ENCODE data around the gene FNDC5. TPM values are rescaled to one million over a fixed set of nuclear protein-coding genes. Genes with fewer than 3 reads are reported as not detected.

Gene FNDC5
- total RNA-seq, 1 donor from 2014 or later = 9.6 TPM

DNA sequence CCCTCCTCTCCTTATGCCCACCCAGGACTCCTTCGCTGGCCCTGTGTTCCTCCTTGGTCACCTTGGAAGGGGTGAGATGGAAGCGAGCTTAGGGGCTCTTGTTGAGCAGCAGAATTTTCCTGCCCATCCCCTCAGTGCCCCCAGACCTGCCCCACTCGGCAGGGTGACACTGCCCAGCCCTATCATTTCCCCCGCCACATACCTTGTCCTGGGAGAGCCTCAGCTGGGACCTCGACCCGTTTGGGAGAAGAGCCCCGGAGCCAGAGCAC lies 1.4 kb upstream of the FNDC5 start:
- no peak overlapping the region for H3K27ac Mint-ChIP-seq
- Histone ChIP-seq H4K20me1 (ENCODE audit: low read depth) (no peaks in the 10 kb centered on the region), H3K27me3 (peaks cover 18% of the 10 kb centered on the region), H3F3A (ENCODE audit: low read depth) (peaks cover 40% of the 10 kb centered on the region), H2AFZ (replicated peaks) (peak overlapping the region; percentile 6), H3K4me2 (peak overlapping the region; percentile 84), H3K9me3 (ENCODE audit: low read depth) (no peaks in the 10 kb centered on the region), H3K79me2 (ENCODE audit: low read depth) (no peaks in the 10 kb centered on the region), H3K36me3 (no peaks in the 10 kb centered on the region), H3K4me1 (peaks cover 39% of the 10 kb centered on the region), H3K4me3 (peak overlapping the region; percentile 2), H3K27ac (no peak overlapping the region), H3K9ac (no peak overlapping the region)
- peak overlapping the region; percentile 83 for H3K4me3 Mint-ChIP-seq
- peaks cover 40% of the 10 kb centered on the region for H3K4me1 Mint-ChIP-seq
- no peak for TF ChIP-seq CTCF (IDR thresholded peaks at IDR 0.05)
- TF ChIP-seq EZH2 (IDR thresholded peaks at IDR 0.05) = no peak
- TF ChIP-seq EZH2phosphoT487 (IDR thresholded peaks at IDR 0.05) = no peak
- peaks cover 31% of the 10 kb centered on the region for H3K27me3 Mint-ChIP-seq (ENCODE audit: insufficient read depth, low read depth)
- no peak for DNase-seq (ENCODE audit: low spot score)
- H3K36me3 Mint-ChIP-seq = no peaks in the 10 kb centered on the region
- H3K9me3 Mint-ChIP-seq = no peaks in the 10 kb centered on the region

- Histone ChIP-seq H3K36me3 (no peaks in the 10 kb centered on the region), H3K9me3 (ENCODE audit: low read depth) (no peaks in the 10 kb centered on the region), H3K79me2 (ENCODE audit: low read depth) (no peaks in the 10 kb centered on the region), H3K4me2 (peak overlapping the region; percentile 84), H2AFZ (replicated peaks) (peak overlapping the region; percentile 68), H4K20me1 (ENCODE audit: low read depth) (no peaks in the 10 kb centered on the region), H3K9ac (no peak overlapping the region), H3K4me3 (peak overlapping the region; percentile 58), H3K4me1 (peaks cover 33% of the 10 kb centered on the region), H3F3A (ENCODE audit: low read depth) (peaks cover 39% of the 10 kb centered on the region), H3K27me3 (peaks cover 18% of the 10 kb centered on the region), H3K27ac (no peak overlapping the region)
- Mint-ChIP-seq H3K9me3 (no peaks in the 10 kb centered on the region), H3K27ac (no peak overlapping the region), H3K4me3 (peak overlapping the region; percentile 83), H3K36me3 (no peaks in the 10 kb centered on the region), H3K27me3 (ENCODE audit: insufficient read depth, low read depth) (peaks cover 31% of the 10 kb centered on the region), H3K4me1 (peaks cover 40% of the 10 kb centered on the region)
- peak; percentile 76 for DNase-seq (ENCODE audit: low spot score)
- TF ChIP-seq CTCF (IDR thresholded peaks at IDR 0.05) = no peak
- no peak for TF ChIP-seq EZH2 (IDR thresholded peaks at IDR 0.05)
- no peak for TF ChIP-seq EZH2phosphoT487 (IDR thresholded peaks at IDR 0.05)
These were observed 866 bp upstream of the FNDC5 start for GRCh38 chr1:32871364-32872191.

DNA sequence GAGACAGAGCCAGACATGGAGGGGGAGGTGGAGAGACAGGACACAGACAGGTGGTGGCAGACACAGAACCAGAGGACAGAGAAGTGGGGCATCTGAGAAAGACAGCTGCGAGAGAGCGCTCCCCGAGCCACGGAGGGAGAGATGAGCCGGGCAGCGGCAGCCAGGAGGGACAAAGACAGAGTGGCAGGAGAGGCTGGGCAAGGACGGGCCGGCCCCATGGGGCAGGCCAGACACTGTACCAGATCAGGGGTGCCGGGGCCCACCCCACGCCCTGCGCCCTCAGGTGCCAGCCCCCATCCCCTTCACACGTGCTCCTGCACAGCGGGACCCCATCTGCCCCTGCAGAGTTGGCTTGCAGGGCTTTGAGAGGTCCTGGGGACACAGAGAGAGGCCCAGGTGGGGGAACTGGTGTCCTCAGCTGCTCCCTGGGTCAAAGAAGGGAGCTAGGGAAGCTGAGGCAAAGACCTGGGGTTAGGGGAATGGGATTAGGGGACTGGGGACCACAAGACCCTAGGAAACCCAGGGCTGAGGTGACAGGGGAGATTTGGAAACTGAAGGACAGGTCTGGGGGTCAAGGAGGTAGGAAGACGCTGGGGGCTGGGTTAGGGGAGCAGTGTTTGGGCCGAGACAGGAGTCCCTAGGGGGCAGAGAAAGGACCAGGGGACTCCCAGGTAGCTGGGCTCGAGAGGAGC lies 643 bp downstream of the FNDC5 start:
- Histone ChIP-seq H3K9me3 (ENCODE audit: low read depth) (no peaks in the 10 kb centered on the region), H3K4me1 (peaks cover 28% of the 10 kb centered on the region), H3K36me3 (no peaks in the 10 kb centered on the region), H3K27ac (no peak overlapping the region), H3K27me3 (peaks cover 18% of the 10 kb centered on the region), H4K20me1 (ENCODE audit: low read depth) (no peaks in the 10 kb centered on the region), H3K4me3 (peak overlapping the region; percentile 50), H2AFZ (replicated peaks) (peak overlapping the region; percentile 65), H3K9ac (no peak overlapping the region), H3F3A (ENCODE audit: low read depth) (peaks cover 35% of the 10 kb centered on the region), H3K79me2 (ENCODE audit: low read depth) (no peaks in the 10 kb centered on the region), H3K4me2 (peak overlapping the region; percentile 89)
- Mint-ChIP-seq H3K27me3 (ENCODE audit: insufficient read depth, low read depth) (peaks cover 28% of the 10 kb centered on the region), H3K27ac (peak overlapping the region; percentile 21), H3K4me1 (peaks cover 34% of the 10 kb centered on the region), H3K4me3 (peak overlapping the region; percentile 85), H3K36me3 (no peaks in the 10 kb centered on the region), H3K9me3 (no peaks in the 10 kb centered on the region)
- no peak for DNase-seq (ENCODE audit: low spot score)
- TF ChIP-seq CTCF (IDR thresholded peaks at IDR 0.05) (no peak), EZH2phosphoT487 (IDR thresholded peaks at IDR 0.05) (no peak), EZH2 (IDR thresholded peaks at IDR 0.05) (no peak)
